SU-DHL-6 (cell line): ENCODE data around the gene CYP2S1.

ENCODE experiments used
- EZH2phosphoT487 ChIP-seq: fragments of 200-600 bp; sonication (generic), shearing (Covaris generic); conservative IDR thresholded peaks from 2 replicates; pipeline ENCODE4 v1.6.1; 2018; ENCODE audit warnings: mild to moderate bottlenecking, antibody characterized with exemption, low read length, moderate library complexity, mixed read lengths
- TF ChIP-seq, protein P1 (sequence below): fragments of 200-600 bp; sonication (generic); IDR thresholded peaks from one replicate; pipeline ENCODE4 v1.5.1; 2017; ENCODE audit warnings: antibody characterized with exemption, mild to moderate bottlenecking, low read length, moderate library complexity; ENCODE audit not compliant: insufficient read depth, poor library complexity, severe bottlenecking

- TF ChIP-seq, protein P1, sequence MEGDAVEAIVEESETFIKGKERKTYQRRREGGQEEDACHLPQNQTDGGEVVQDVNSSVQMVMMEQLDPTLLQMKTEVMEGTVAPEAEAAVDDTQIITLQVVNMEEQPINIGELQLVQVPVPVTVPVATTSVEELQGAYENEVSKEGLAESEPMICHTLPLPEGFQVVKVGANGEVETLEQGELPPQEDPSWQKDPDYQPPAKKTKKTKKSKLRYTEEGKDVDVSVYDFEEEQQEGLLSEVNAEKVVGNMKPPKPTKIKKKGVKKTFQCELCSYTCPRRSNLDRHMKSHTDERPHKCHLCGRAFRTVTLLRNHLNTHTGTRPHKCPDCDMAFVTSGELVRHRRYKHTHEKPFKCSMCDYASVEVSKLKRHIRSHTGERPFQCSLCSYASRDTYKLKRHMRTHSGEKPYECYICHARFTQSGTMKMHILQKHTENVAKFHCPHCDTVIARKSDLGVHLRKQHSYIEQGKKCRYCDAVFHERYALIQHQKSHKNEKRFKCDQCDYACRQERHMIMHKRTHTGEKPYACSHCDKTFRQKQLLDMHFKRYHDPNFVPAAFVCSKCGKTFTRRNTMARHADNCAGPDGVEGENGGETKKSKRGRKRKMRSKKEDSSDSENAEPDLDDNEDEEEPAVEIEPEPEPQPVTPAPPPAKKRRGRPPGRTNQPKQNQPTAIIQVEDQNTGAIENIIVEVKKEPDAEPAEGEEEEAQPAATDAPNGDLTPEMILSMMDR, result no peak
- TF ChIP-seq EZH2phosphoT487, result no peak
Measured at GRCh38 chr19:41235480-41235879, 42.5 kb downstream of the CYP2S1 start.
